NCI-H146 (cell line): ENCODE measurements around the gene NBAS.
"Not testable (repeated sequence)": the region's sequence is repeated elsewhere in the genome, so short reads cannot be mapped to it uniquely, and the experiment has no call there.

Source experiments
- DNase-seq: peaks from one replicate; lab custom pipeline; 2025; lab: John Stamatoyannopoulos, UW

Gene NBAS

DNA sequence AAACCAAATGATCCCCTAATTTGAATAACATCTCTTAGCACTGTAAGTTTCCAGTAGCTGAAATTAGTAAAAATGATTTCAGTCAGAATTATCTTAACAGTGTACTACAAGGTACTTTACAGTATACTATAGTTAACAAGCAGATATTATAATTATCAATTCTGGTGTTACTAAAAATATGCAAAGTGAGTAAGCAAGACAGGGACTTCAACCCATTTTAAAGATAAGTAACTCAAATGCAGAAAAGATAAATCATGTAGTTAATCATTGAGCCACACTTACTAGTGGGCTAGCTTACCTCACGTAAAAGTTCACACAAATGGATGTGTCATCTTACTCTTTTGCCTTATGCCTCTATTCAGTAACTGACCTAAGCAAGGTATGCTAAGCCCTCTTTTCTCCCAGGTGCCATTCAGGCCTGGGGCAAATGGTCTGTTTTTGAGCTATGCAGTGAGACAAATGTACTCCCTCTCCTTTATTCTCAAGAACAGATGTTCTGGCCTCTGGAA is 101.0 kb downstream of the NBAS start:
- DNase-seq: no peak

DNA sequence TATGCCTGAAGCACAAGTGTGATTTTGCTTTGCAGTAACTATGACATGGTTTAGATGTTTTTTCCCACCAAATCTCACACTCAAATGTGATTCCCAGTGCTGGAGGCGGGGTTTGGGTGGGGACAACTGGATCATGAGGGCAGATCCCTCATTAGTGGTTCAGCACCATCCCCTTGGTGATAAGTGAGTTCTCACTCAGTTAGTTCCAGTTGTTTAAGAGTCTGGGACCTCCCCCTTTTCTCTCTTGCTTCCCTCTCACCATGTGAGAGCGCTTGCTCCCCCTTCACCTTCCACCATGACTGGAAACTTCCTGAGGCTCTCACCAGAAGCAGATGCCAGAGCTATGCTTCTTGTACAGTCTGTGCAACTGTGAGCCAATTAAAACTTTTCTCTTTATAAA is 102.9 kb downstream of the NBAS start:
- no peak for DNase-seq

DNA sequence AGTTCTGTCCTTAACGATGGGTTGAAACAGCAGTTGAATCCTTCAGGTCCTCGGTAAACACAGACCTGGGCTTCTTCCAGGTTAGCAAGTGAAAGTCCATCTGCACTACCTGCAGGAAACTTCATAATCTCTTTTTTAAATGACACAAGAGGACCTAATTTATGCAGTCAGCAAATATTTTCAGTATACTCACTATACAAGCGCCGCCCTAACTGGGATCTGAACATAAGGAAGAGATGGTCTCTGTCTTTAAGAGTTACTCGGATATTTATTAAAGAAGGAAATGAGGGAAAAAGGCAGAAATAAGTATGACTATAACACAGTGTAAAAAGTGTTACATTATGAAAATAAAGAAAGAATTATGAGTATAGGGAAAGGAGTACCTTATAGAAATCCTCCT is 103.3 kb downstream of the NBAS start:
- DNase-seq: no peak

DNA sequence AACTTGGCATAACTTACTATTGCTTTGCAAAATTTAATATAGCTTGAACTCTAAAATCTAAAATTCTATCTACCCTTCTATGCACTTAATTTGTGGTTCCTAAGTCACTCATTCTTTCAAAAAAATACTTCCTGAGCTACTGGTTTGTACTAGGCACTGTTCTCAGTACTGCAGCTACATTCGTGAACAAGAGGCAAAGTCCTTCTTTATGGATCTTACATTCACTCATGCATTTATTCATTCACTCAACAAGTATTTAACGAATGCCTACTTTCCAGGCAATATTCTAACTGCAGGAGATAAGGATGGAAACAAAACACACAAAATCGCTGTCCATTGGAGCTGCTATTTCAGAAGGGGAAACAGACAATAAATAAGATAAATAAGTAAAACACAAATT is 104.8 kb downstream of the NBAS start:
- DNase-seq: no peak

DNA sequence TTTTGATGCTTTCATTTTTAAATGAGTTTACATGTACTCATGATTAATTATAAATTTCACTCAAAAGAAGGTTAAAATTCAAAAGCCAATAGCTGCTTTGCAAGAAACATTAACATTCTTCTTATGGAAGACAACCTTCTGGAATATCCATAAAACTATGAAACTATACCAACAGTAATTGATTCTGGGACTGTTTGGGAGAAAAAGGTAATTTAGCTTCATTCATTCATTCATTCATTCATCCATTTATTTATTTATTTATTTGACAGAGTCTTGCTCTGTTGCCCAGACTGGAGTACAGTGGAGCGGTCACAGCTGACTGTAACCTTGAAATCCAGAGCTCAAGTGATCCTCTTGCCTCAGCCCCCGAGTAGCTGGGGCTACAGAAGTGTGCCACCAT is 110.3 kb downstream of the NBAS start:
- DNase-seq: no peak

DNA sequence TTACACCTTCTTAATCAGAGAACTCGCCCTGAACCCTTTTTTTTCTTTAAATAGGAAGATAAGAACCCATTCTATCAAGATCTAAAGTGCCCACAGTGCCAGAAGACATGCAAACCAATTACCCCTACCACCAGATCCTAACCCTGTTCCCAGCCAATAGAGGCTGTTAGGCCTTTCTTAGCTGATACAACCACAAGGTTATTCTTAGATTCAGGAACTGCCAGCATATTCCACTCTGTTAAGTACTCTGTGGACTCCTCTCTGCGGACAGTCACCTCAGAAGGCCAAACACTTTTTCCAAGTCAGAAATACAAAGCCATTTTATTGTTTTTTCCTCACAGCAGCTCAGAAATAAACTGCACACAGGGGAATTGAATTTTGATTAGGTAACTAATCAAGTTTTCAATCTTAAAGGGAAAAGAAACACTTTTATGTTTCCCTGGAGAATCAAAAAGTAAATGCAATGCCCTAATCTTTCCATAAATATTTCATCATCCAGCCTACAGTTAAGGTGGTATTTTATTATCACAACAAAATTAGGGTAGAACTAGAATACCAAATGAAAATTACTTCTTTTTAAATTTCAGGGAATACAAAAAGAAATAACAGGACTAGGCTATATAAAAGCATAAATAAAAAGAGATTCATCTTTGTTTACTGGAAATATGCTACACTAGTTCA is 111.4 kb downstream of the NBAS start:
- no peak for DNase-seq

DNA sequence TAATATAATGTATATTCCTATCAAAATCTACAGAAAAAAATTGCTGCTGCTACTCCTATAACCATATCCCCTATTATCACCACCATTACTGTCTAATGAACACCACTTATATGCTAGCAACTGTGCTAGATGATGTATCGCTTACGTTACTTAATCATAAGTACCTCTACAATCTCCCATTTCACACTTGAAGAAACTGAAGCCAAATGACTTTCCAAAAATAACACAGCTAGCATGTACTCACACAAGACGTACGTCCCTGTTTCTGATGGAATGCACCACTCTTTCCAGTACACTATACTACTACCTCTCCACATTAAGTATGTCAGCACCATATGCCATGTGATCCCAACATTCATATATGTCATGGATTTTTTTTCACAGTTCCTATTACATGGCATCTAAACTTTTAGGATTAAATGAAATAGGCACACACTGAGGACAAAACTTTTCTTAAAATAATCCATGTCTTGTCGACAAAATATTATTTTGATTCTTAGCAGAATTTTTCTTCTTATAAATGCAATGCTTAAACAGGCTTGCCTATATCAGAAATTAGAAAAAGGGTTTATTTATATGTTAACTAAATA is 112.8 kb downstream of the NBAS start:
- DNase-seq: no peak

DNA sequence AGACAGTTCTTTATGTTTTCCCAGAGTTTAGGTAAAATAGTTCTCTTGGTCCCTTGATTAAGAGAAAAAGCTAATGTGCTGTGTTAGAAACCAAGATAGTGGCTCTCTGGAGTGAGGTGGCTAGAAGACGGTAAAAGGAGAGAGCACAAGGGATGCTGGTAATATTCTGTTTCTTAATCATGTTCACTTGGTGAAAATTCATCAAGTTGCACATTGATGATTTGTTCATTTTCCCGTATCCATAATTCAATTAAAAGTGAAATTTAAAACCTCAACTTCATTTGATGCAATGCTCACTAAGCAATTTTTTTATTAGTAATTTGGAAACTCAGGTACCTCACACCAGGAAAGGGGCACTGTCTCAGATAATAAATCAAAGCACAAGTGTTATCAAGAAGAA is 113.8 kb downstream of the NBAS start:
- DNase-seq: no peak

DNA sequence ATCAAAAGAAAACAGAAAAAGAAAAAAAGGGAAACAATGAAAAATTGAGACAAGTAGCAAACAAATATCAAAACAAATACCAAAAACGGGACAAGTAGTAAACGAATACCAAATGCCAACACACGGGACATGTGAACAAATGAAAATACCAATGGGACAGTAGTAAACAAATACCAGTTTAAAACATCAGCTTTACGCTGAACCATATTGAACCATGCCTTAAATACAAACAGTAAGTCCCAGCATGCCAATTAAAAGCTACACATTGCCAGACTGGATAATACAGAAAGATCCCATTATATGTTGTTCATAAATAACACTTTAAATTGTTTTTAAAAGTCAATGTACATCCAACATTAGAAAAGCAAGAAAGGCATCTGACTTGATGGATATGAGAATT is 114.2 kb downstream of the NBAS start:
- DNase-seq: no peak

DNA sequence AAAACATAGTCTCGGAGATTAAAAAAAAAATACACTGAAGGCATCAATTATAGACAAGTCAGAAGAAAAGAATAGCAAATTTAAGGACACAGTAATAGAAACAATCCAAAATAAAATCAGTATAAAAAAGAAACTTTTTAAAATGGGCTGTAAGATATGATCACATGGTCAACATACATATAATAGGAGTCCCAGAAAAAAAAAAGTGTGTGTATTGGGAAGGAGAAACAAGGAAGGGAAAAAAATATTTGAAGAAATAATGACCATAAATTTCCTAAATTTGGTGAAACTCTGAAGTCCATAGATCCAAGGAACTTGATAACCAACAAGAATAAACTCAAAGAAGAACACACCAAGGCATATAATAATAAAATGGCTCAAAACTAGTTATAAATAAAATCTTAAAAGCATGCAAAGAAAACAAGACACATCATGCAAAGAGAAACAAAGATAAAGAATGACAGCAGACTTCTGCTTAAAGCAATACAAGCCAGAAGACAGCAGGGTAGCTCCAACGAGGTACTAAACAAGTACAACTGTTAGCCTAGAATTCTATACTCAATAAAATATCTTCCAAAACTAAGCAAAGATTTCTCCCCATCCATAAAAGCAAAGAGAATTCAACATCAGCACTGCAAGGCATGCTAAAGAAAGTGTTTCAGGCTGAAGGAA is 115.1 kb downstream of the NBAS start:
- no peak for DNase-seq

DNA sequence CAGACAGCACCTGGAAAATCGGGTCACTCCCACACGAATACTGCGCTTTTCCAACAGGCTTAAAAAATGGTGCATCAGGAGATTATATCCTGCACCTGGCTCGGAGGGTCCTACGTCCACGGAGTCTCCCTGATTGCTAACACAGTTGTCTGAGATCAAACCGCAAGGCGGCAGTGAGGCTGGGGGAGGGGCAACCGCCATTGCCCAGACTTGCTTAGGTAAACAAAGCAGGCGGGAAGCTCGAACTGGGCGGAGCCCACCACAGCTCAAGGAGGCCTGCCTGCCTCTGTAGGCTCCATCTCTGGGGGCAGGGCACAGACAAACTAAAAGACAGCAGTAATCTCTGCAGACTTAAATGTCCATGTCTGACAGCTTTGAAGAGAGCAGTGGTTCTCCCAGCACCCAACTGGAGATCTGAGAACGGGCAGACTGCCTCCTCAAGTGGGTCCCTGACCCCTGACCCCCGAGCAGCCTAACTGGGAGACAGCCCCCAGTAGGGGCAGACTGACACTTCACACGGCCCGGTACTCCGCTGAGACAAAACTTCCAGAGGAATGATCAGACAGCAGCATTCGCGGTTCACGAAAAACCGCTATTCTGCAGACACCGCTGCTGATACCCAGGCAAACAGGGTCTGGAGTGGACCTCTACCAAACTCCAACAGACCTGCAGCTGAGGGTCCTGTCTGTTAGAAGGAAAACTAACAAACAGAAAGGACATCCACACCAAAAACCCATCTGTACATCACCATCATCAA is 121.2 kb downstream of the NBAS start:
- DNase-seq: not testable (repeated sequence)

DNA sequence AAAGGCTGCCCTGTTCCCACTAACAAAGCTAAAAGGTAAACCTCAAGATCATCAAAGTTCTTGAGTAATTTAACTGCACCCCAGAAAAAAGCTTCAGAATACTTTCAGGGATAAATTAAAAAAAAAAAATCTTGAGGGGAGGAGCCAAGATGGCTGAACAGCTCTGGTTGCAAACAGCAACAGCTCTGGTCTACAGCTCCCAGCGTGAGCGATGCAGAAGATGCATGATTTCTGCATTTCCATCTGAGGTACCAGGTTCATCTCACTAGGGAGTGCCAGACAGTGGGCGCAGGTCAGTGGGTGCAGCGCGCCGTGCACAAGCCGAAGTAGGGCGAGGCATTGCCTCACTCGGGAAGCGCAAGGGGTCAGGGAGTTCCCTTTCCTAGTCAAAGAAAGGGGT is 121.8 kb downstream of the NBAS start:
- DNase-seq: not testable (repeated sequence)

DNA sequence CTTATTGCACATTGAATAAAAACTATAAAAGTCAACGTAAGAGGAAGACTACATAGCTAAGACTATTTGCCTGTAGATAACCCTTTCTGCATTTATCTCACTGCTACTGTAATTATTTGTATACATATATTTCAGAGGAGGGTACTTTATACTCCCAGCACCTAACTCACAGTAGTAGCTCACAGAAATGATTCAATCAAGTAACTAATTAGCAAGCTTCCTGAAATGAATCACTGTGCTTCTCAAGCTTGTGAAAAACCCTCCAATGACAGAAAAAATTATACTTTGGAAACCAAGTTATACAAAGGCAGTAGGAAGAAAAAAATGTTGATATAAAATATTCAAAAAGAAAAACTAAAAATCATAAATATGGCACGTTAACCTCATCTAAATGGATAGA is 124.9 kb downstream of the NBAS start:
- no peak for DNase-seq

DNA sequence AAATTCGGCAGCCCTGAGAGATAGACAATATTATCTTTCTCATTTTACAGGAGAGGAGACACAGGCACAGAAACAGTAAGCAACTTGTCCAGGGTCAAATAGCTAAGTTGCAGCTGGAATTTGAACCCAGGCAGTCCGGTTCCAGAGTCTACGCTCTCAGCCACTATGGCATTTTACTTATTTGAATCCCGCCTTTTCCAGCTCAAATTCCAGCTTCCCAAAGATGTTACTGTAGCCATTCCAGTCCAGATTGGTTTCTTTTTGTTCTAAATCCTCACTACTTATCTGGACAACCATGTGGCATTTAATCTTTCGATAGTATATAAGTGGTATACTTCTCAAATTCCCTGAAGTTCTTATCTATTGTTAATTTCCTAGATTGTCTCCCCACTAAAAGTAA is 125.7 kb downstream of the NBAS start:
- DNase-seq: no peak

DNA sequence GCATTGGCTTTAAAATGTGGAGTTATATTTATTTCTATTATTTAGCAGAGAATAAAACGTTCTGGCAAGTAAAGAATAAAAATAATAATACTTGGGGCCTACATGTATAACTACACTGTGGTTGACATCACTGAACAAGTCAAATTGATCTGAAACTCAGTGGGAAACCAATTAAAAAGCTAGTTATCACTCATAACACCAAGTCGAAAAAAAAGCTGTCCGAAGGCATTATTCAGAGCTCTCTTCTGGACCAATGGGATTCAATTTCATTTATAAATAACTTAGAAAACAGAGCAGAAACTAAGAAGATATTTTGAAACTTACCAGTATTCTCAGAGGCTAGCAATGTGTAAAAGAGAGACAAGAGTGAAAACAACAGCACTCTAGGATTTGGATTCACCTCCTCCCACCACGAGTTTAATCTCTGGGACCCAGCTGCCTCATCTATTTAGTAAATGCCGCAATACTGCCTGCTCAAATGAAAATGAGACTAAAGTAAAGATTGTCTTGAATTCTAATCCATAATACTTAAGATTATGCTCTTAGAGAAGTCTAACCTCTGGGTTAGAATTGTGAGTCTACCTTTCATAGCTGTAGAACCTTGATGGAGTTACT is 128.4 kb downstream of the NBAS start:
- no peak for DNase-seq

DNA sequence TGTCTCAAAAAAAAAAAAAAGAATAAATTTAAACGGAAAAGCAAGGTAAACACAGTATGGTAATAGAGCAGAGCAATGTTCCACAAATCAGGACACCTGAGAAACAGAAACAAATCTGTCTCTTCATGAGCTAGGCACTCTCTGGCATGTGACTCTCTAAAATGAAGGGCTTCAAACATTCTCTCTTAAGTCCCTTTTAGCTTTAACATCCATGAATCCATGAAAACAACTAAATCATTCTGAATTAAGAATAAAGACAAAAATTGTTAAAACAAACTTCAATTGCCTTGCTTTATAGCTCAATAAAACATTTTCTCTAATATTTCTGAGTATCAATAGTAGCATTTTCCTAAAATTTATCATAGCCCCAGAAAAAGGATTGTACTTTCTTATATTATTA is 132.1 kb downstream of the NBAS start:
- no peak for DNase-seq

DNA sequence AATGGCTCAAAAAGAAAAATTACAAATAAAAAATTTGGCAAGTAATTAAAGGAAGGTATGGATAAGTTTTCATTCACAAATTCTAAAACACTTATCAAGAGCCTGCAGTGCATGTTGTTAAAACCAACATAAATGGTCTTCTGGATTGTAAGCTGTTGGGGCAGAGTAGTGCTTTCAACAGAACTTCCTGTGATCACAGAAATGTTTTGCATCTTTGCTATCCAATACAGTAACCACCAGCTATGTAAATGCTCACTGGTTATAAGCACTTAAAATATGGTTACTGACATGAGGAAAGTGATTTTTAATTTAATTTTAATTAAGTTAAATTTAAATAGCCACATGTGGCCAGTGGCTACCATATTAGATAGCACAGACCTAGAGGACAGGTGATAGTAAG is 133.1 kb downstream of the NBAS start:
- no peak for DNase-seq

DNA sequence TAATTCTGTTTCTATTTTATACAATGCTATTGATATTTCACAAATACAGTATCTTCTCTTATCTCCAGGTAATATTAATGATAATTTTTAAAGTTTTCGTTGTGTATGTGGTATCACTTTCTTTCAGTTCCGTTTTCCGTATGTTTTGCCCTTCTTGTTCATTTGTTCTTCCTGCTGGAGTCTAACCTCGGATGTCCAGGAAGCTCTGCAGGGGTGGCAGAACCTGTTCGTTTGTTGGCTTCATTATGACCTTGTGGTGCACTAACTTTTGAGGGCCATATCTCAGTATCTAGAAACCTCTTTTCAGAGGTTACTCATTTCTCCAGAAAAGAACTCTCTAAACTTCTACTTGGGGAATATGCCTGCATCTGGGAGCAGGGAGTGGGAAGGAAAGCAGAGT is 134.5 kb downstream of the NBAS start:
- DNase-seq: no peak

DNA sequence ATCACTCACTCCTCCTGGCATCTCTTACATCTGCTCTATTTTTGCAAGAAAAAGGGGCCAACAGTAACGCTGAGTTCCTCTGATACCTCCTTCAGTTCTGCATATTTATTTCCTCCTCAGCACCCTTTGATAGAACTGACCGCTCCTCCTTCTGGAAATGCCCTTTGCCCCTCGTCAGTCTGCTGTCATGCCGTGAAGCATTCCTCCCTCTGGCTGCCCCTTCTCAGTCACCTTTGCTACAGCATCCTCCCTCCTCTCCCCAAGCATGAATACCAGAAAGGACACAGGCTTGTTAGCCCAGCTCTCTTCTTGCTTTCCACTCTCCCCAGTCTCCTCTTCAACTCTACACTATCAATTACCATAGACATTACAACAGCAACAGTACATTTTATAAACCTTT is 135.4 kb downstream of the NBAS start:
- DNase-seq: no peak

DNA sequence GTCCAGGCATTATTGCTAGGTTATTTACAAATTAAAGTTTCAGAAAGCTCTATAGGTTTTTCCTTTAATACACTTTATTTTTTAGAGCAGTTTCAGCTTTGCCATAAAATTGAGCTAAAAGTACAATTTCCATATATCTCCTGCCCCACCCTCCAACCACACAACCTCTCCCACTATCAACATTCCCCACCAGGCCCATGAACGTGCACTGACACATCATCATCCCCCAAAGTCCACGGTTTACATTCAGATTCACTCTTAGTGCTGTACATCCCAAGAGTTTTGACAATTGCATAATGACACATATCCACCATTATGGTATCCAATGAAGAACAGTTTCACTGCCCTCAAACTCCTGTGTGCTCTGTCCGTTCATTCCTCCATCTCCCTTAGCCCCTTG is 139.4 kb downstream of the NBAS start:
- DNase-seq: no peak

DNA sequence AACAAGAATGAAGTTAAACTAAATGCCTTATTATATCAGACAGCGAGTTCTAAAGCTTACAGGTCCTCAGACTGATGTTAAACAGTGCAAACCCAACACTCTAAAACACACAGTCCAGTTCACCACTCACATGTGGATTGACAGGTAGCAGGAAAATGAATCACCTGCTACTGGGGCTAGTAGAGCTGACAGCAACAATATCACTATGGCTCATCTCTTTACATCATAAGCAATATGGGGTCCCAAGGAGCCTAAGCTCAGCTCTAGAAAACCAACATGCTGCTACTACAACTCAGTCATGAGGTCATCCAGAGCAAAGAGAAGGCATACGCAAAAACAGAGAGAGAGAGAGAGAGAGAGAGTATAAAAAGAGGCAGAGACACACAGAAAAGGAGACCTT is 145.4 kb downstream of the NBAS start:
- no peak for DNase-seq

DNA sequence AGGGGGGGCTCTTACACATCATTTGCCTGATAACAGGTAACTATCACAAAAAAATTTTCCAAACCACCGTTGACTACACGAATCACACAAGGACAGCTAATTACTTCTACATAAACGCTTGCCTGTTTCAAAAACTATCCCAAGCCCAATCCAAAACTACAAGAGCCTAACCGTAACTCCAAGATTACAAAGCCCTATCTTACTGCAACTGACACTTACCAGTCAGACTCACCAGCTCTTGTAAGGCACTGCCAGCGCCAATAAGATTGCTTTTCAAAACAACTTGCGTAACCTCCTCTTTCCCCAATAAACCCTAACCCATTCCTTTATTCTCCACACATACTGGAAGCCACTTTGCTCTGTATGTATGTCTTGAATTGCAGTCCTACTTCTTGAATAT is 148.4 kb downstream of the NBAS start:
- DNase-seq: no peak
